Testis (tissue), 3 donors: Measurements from ENCODE around the gene PCID2. TPM values are rescaled to one million over a fixed set of nuclear protein-coding genes. Genes with fewer than 3 reads are reported as not detected.

Source experiments
- DNase-seq: peaks from one replicate; pipeline ENCODE4 v3.0.0-alpha.2; 2019
- H3K27ac ChIP-seq, 2 donors: fragments of 200-600 bp; sonication (generic); one replicate each; pipeline ENCODE4 v1.5.1; 2019
- H3K27me3 ChIP-seq: fragments of 200-600 bp; sonication (generic); one replicate; pipeline ENCODE4 v1.5.1; 2019
- H3K36me3 ChIP-seq: fragments of 200-600 bp; sonication (generic); one replicate; pipeline ENCODE4 v1.5.1; 2017; ENCODE audit warnings: low read depth; ENCODE audit errors: missing control alignments
- H3K4me1 ChIP-seq: fragments of 200-600 bp; sonication (generic); one replicate; pipeline ENCODE4 v1.5.1; 2019
- H3K4me3 ChIP-seq, 2 donors: fragments of 200-600 bp; sonication (generic); one replicate each; pipeline ENCODE4 v1.5.1; 2017 to 2019
- H3K9me3 ChIP-seq: fragments of 200-600 bp; sonication (generic); one replicate; pipeline ENCODE4 v1.5.1; 2017
- CTCF ChIP-seq, 3 experiments: fragments of 450-650 bp in 2 of 3; fragments of 200-600 bp in 1 of 3; sonication (generic) in 1 of 3; IDR thresholded peaks; one replicate each; pipeline ENCODE4 v1.5.1; 2016 to 2019; ENCODE audit warnings: antibody characterized with exemption in 3 of 3, mild to moderate bottlenecking in 2 of 3, moderate library complexity in 1 of 3
- POLR2A ChIP-seq: fragments of 450-650 bp; IDR thresholded peaks from one replicate; pipeline ENCODE4 v1.6.1; 2017; ENCODE audit warnings: antibody characterized with exemption, mild to moderate bottlenecking, moderate library complexity
- WGBS, 2 donors: methylation state at CpG; one replicate each; pipeline ENCODE4 v1.1.5; 2018; 5-methylcytosine and 5-hydroxymethylcytosine counted together
- intact Hi-C: fragments of 100-400 bp; cut with DNase I; formaldehyde crosslinking; loops from one replicate; pipeline ENCODE4 v1.15.1; 2023; ENCODE audit warnings: low total_unique reads
- polyA plus RNA-seq: library from polyadenylated mRNA; stranded (reverse); fragments of 350-450 nt; fragmentation: Illumina TruSeq; extraction: RNeasy Lipid Tissue Mini Kit (QIAGEN cat#74804); gene quantifications from one replicate; pipeline ENCODE4 v1.2.3, GENCODE V29; 2014; ENCODE audit warnings: low read depth, low replicate concordance; ENCODE audit not compliant: insufficient read depth
- total RNA-seq, 2 donors: library from RNA; depleted of rRNA; stranded (reverse); fragments of >200 nt; gene quantifications; one replicate each; pipeline ENCODE4 v1.2.3, GENCODE V29; 2016

PCID2 gene
- total and polyA plus RNA-seq, 3 donors from 2014 or later, result 72.2 to 130 (median 73.4) TPM

DNA sequence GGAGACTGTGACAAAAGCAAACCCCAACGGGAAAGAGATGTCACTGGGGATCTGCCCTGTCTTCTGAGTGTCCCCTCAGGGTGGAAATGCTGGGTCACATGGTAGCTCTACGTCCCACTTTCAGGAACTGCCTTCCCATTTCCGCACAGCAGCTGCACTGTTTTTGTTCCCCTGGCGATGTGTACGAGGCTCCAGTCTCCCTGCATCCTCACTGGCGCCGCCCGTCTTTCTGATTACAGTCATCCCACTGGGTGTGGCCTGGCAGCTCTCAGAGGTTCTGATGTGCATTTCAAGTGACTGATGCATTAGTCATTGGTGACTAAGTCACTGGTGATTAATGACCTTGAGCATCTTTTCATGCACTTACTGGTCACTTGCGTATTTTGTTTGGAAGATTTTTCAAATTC is 21.2 kb downstream of the PCID2 start:
- Histone ChIP-seq H3K36me3 (no peaks in the 10 kb centered on the region), H3K4me1 (no peaks in the 10 kb centered on the region), H3K27me3 (no peaks in the 10 kb centered on the region), H3K4me3 (no peak overlapping the region), H3K27ac (no peak overlapping the region), H3K9me3 (no peaks in the 10 kb centered on the region)
- intact Hi-C loops, result no loop called here
- no peak for TF ChIP-seq CTCF (IDR thresholded peaks at IDR 0.05)
- no peak for TF ChIP-seq POLR2A
- WGBS, 2 donors, result 80 to 85% methylated on average over 9 of the region's 9 CpGs
- DNase-seq, result no peak

- intact Hi-C loops, result no loop called here
- no peaks in the 10 kb centered on the region for H3K9me3 ChIP-seq
- TF ChIP-seq POLR2A (no peak), CTCF (IDR thresholded peaks at IDR 0.05) (no peak)
- no peak for DNase-seq
- H3K4me3 ChIP-seq, result no peak overlapping the region
- 83 to 86% methylated on average over 13 of the region's 13 CpGs for WGBS, 2 donors
- H3K27ac ChIP-seq, result no peak overlapping the region
- H3K4me1 ChIP-seq, result no peaks in the 10 kb centered on the region
- no peaks in the 10 kb centered on the region for H3K27me3 ChIP-seq
- no peaks in the 10 kb centered on the region for H3K36me3 ChIP-seq
These were observed 22.2 kb downstream of the PCID2 start for GRCh38 chr13:113186061-113186900.

DNA sequence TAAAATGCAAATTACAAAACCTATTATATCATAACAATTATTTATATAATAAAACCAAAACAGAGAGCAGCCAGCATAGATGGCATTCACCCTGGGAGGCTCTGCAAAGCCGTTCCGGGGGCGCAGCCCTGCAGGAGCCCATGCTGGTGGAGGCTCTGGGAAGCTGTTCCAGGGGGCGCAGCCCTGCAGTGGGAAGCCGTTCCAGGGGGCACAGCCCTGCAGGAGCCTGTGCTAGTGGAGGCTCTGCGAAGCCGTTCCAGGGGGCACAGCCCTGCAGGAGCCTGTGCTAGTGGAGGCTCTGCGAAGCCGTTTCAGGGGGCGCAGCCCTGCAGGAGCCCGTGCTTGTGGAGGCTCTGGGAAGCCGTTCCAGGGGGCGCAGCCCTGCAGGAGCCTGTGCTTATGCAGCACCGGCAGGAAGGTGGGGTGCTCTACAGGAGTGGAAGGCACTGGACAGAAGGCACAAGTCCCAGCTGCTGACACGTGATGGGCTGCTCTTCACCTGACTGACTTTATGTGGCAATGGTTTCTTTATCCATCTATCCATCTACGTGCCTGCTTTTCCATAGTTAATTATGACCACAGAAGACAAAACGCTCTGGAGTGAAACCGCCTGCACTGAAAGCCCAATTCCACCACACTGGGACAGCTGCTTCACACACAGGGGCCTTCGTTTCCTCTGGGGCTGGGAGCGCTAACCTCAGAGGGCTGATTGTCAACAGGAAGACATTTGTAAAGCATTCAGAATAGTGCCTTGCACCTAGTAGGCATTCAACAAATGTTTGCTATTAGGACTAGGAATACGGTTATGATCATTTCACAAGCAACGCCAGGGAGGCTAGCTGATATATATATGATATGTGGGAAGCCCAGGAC is 23.7 kb downstream of the PCID2 start:
- DNase-seq, result no peak
- TF ChIP-seq CTCF (IDR thresholded peaks at IDR 0.05) (no peak), POLR2A (no peak)

GRCh38 chr13:113183450-113184129 is 24.9 kb downstream of the PCID2 start:
- no peak for DNase-seq
- Histone ChIP-seq H3K27ac (no peak overlapping the region), H3K36me3 (no peaks in the 10 kb centered on the region), H3K9me3 (no peaks in the 10 kb centered on the region), H3K4me1 (peaks cover 3% of the 10 kb centered on the region), H3K27me3 (no peaks in the 10 kb centered on the region), H3K4me3 (no peak overlapping the region)
- TF ChIP-seq CTCF (IDR thresholded peaks at IDR 0.05) (no peak), POLR2A (no peak)
- 94 to 95% methylated on average over 14 of the region's 14 CpGs for WGBS, 2 donors
- intact Hi-C loops, result no loop called here

More for the DNA sequence above, 23.7 kb downstream of the PCID2 start:
- Histone ChIP-seq H3K27ac (no peak overlapping the region), H3K27me3 (no peaks in the 10 kb centered on the region), H3K9me3 (no peaks in the 10 kb centered on the region), H3K36me3 (no peaks in the 10 kb centered on the region), H3K4me1 (peaks cover 1% of the 10 kb centered on the region), H3K4me3 (no peak overlapping the region)
- intact Hi-C loops, result no loop called here
- 88 to 90% methylated on average over 15 to 22 of the region's 22 CpGs for WGBS, 2 donors
